ENCODE measurements around the gene FALEC.

DNA sequence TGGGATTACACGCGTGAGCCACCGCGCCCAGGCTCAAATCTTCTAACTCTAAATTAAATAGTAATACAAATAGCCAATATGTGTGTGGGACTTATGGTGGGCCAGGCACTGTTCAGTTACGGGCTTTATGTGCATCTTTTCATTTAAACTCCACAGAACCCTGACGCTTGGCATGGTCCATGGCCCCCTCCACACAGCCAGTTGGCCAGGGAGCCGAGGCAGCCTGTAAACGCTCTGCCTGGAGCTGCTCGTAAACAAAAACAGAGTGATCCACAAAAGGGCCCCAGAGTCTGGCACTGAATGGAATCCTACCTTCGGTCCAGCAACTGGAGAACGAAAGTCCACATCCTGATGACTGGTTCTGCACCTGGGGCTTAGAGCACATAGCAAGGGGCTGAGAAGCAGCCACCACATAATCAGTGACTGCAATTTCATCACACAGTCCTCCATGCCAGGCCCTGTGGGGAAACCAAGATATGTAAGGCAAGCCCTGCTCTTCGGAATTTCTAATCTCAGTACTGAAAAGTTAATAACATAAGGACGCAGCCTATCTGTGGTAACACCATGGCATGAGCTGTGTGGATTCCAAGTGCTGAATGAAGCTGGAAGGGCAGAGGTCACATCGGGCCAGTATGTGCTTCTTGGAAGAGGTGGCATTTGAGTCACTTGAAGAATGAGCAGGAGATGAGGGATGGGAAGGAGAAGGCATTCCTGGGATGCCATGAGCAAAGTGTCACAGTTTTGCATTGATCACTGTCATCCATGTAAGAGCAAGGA is 20.1 kb downstream of the FALEC start:
- TF ChIP-seq, protein P1, sequence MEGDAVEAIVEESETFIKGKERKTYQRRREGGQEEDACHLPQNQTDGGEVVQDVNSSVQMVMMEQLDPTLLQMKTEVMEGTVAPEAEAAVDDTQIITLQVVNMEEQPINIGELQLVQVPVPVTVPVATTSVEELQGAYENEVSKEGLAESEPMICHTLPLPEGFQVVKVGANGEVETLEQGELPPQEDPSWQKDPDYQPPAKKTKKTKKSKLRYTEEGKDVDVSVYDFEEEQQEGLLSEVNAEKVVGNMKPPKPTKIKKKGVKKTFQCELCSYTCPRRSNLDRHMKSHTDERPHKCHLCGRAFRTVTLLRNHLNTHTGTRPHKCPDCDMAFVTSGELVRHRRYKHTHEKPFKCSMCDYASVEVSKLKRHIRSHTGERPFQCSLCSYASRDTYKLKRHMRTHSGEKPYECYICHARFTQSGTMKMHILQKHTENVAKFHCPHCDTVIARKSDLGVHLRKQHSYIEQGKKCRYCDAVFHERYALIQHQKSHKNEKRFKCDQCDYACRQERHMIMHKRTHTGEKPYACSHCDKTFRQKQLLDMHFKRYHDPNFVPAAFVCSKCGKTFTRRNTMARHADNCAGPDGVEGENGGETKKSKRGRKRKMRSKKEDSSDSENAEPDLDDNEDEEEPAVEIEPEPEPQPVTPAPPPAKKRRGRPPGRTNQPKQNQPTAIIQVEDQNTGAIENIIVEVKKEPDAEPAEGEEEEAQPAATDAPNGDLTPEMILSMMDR (optimal IDR thresholded peaks at IDR 0.05 in 1 of 3, IDR thresholded peaks at IDR 0.05 in 1 of 3, conservative IDR thresholded peaks at IDR 0.05 in 1 of 3; ENCODE audit: extremely low read depth in 1 of 3, insufficient read depth in 2 of 3, low read length in 3 of 3): no peak
- no peak for TF ChIP-seq EZH2 (IDR thresholded peaks at IDR 0.05; ENCODE audit: low read length)
